ENCODE data around the gene KCNJ2. TPM values are rescaled to one million over a fixed set of nuclear protein-coding genes. Genes with fewer than 3 reads are reported as not detected.

Gene KCNJ2
- total RNA-seq, 1 experiment from 2014 or later = 0.12 TPM

DNA sequence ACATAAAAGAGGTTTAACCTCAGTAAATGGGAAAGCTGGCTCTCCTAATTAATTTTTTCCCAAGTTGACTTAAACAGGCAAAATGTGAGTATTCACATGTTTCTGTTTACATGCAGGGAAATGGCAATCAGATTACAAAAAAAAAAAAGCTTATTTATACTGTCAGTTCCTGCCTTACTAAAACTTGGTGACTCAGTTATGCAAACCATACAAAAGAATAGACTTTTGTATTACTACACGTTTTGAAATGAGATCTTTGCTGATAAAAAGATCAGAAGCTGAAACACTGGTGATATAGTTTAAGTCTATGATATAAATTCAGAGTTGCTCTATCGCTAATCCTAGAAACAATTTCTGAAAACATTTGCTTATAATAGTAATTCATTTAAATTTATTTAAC is 9.4 kb upstream of the KCNJ2 start:
- no peak for DNase-seq (ENCODE audit: low spot score)

DNA sequence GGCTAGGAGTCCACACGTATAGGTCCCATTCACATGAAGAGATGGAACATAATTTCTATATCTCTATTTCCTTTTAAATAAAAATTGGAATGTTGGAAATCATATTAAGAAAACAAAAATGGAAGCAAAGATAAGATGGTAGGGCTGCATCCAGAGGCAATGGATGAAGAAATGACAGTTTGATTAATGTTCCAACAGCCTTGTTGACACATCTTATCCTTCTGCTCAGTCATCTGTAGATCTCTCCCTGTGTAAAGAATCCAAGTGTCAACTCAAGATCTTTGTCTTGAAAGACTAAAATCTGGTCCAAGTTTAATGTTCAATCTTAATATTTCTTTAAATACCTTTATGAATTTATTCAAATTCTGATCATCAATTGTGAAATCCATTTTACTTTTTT is 7.8 kb upstream of the KCNJ2 start:
- DNase-seq (ENCODE audit: low spot score) = no peak

DNA sequence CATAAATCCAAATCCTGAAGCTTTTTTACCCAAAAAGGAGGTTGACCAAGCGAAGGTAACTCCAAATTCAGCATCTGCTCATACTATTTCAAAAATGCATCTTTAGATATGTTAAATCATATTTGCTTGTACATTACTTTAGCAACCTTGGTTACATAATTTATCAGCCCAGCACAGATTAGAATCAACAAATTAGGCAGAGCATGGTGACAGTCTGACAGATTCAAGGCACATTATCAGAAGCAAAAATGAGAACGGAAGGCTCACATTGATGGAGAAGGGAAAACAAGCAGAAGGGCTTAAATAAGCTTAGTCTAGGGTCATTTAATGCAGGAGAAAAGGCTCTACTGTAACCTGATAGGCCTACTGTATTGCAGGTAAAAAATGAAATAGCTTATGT is 3.9 kb upstream of the KCNJ2 start:
- no peak for DNase-seq (ENCODE audit: low spot score)

DNA sequence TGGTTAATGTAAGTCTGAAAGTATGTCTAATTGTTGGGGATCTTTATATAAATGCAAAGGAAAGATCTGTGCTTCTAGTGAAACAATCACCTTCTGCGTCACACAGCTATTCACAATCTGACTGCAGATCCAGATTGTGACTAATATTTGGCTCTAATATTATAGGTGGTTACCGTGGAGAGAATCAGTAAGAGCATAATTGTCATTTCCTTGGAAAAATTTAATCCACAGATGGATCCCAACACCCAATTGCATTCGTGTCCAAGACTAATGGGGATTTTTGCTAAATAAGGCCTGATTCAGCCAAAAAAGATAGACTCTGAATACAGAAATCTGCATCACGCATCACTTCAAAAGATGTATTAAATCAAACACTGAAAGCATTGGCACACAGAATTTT is 2.7 kb upstream of the KCNJ2 start:
- no peak for DNase-seq (ENCODE audit: low spot score)

DNA sequence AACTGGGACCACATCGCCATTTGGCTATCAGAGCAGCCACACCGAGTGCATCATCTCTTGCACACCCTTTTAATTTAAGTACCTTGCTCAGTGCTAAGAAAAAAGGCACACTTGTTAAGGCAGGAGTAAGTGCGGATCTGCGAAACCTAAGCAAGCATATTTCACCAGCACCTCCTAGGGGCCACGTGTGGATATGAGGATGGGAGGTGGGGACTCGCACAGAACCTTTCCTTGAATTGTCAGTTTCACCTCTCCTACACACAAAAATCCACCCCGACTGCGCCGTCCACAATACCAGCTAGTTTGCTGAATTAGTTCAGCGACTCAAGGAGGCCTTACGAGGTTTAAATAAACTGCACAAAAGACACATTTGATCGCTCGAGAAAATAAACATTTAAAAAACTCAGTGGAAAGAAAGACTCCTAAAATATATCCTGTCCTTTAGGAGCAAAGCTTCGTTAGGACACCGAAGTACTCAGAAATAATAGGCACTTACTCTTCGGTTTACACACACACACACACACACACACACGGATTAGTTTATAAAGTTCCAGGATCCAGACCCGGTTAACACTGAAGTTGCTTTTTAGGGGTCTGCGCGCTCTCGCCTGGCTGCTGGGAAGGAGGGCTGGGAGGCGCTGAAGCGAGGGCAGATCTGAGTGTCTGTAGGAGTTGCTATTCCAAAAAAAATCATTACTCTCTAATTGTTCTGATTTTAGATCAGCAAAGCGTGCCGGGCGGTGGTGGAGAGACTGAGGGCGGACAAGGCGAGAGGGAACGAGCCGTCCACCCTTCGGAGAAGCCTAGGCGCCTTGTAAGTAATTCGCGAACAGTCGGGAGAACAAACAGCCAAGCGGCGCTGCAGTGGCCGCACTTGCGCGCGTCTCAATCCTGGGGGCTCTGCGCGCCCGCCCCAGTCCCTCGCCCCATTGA is 1.0 kb upstream of the KCNJ2 start:
- peak; percentile 36 for DNase-seq (ENCODE audit: low spot score)

DNA sequence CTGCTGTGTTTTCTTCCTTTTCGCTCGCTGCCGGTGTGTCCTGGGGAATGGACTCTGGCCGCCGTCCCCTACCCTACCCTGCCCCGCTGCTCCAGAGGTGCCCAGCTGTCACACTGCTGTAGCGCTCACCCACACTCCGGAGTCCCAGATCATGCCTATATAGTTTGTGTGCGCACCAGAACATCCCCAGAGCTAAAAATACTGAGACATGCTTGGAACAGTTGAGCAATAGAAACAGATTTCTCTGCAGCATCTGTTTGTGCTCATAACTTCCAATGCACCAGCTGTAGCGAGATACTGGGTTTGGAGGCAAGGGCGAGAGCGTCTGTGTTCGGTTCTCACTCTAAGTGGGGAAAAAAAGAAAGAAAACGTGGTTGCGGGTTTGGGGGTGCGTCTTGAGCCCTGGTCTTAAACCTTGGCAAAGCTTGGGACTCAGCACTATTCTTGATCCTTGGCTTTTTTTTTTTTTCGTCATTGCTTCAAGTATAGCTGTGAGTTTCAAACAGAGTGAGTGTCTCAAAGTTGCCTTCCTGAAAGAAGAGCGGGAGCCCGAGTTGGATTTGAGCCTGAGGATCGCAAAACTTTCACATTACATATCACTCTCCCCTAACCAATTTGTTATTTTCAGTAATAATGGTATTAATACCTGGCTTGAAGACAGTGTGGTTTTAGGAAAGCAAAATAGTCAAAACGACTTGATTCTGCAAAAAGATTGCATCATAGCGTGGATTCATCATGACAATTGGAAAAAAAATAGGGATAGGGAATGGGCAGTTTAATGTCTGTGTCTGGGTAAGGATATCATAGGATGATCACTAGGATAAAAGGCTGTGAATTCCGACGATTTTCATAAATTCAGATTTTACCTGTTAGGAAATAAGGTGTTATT is 621 bp downstream of the KCNJ2 start:
- no peak for DNase-seq (ENCODE audit: low spot score)

DNA sequence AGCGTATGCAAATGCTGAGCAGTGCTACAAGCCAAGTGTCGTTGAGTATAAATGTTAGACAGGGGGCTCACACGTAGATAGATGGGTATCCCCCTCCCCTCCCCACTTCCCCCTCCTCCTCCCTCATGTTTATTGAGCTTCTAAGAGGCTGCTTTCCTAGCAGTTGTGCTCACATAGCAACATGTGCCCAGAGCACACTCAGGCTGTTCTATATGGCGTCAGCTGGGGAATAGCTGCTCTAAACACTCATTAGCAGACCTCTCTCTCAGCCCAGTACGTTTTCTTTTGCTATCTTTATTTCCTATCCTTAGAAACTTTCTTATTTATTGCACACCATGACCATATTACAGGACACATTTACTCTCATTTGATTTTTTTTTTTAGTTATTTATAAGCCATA is 1.8 kb downstream of the KCNJ2 start:
- no peak for DNase-seq (ENCODE audit: low spot score)

DNA sequence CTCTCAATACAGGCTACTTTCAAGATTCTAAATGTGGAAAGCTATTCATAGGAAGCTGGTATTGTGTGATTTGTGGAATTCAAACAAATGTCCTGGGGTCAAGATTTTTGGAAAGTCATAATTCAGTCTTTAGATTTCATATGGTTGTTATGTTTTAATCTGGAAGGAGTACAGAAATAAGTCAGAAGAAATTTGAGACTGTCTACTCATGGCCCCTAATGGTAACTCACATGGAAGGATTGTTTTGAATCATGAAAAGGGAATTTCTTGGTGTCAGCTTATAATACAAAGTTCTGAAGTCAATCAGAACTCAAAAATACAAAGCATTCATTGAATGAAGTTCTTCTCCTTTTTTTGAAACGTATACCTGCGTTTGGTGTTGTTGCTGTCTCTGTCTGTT is 3.1 kb downstream of the KCNJ2 start:
- DNase-seq (ENCODE audit: low spot score) = no peak

DNA sequence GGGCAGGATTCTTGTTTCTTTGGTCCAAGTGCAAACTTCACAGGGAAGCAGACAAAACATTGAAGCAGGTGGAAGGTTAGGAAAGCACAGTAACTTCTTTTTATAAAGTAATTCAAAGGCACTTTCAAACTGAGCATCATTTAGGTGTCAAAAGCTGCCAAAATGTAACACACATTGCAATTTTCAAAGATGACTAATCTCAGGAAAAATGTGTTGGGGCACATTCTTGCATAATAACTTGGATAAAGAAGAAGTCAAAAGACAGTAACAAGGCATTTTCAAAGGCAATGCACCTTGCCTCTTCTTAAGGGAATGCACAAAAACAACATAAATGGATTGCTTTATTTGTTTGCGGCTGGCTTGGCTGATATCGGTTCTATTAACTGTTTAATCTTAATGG is 3.6 kb downstream of the KCNJ2 start:
- DNase-seq (ENCODE audit: low spot score) = no peak

DNA sequence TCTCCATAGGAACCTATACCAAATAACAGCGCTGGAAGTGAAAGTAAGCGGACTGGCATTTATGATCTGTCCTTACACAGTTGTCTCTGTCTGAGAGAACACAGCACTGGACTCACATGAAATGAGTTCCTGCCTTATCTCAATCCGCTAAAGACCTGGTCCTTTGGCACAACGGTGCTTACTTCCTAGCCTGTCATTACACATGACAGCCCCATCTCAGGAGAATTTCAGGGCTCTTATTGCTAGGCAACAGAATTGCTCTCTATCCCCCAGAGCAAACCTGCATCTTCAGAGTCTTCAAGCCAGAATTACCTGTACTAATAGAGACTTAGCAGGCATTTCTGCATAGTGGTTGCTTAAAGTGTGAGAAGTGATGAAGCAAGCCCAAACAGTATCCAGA is 4.3 kb downstream of the KCNJ2 start:
- DNase-seq (ENCODE audit: low spot score) = no peak

DNA sequence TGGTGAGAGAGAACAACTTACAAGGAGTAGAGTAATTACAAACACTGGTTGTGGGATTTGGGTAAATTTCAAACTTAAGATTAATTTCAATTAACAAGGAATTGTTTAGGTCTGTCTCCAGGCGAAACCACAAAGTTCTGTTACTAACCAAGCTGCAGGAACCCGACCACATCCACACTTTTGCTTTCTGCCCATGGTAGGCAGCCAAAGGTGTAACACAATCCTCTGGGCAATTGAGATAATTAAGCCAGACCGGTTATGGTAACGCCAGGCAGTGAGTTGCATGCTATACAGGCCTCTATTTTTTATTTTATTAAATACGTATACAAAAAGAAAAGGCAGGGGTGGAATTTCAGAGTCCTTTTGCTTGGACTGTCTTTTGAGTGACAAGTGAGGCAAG is 12.0 kb downstream of the KCNJ2 start:
- peak; percentile 76 for DNase-seq (ENCODE audit: low spot score)

DNA sequence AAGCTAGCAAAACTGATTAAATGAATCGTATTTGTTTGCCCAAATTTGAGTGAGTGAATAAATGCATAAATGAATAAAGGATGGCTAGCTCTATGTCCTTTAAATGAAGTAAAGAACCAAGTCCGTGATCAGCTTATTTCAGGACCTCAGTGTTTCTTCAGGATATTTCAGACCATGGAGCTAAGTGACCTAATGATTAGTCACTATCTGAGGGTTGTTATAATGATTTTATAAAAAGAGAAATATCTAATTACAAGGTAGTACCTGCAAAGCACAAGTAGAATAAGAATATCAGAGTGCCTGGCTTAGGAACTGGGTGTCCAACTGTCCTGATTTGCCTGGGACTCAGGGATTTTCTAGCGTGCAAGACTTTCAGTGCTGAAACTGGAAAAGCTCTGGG is 12.5 kb downstream of the KCNJ2 start:
- DNase-seq (ENCODE audit: low spot score) = no peak

DNA sequence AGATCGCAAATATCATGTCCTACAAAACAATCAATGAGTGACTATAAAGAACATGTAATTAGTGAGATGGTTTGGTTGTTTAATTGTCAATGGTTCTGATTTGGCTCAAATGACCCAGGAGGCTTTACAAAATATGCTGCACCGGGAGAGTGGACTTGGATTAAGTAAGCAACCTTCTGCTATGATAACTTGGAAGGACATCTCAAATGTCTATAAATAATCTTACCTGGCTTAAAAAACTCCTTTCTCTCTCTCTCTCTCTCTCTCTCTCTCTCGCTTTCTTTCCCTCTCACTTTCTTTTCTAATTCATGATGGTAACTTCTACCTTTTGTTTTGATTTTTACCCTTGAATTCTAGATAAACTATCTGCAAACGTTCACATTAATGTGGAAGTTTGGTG is 14.2 kb downstream of the KCNJ2 start:
- no peak for DNase-seq (ENCODE audit: low spot score)

DNA sequence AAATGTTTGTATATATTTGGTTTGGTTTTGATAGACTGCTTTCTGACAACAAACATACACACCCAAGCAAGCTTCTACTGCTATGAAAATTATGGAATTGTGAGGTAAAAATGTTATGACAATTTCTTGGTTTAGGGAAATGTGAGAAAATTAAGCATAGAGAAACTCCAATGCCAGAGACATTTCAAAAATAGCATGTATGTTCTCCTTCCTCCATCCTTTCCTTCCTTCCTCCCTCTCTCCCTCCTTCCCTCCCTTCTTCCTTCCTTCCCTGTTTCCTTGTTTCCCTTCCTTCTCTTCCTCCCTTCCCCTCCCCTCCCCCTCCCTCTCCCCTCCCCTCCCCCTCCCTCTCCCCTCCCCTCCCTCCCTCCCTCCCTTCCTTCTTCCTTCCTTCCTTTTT is 14.9 kb downstream of the KCNJ2 start:
- DNase-seq (ENCODE audit: low spot score) = no peak

DNA sequence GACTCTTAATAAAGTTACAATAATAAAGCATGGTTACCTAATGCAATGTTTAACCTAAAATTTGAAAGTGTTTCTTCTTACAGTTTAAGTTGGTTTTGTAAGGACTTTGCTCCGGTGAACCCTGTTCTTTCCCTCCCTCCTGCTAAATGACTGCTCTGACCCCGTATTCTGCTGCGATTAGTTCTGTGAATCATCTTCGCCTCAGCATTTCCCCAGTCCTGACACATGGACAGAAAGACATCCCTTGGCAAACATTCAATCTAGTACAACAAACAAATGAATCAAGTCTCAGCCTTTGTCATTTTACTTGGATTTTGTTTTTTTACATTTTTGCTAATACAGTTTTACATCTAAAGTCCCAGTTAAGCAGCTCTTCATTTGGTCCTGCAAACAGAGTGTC is 15.4 kb downstream of the KCNJ2 start:
- no peak for DNase-seq (ENCODE audit: low spot score)

DNA sequence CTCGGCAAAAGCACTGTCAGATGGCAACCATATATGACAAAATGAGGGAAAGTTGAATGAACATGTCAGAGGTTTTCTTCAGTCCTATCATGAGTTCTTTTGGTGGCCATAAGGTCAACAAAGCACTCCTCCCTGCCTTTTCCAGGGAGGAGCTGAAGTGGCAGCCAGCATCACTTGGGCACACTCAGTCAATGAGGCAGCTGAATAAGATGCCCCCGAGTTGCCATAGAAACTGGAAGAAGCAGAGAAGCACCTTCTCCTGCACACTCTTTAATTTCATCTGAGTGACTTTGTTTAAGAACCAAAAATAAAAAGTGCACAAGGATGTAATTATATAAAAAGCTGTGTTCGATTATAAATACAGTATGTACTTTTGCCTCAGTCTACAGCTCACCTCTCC is 16.0 kb downstream of the KCNJ2 start:
- no peak for DNase-seq (ENCODE audit: low spot score)

DNA sequence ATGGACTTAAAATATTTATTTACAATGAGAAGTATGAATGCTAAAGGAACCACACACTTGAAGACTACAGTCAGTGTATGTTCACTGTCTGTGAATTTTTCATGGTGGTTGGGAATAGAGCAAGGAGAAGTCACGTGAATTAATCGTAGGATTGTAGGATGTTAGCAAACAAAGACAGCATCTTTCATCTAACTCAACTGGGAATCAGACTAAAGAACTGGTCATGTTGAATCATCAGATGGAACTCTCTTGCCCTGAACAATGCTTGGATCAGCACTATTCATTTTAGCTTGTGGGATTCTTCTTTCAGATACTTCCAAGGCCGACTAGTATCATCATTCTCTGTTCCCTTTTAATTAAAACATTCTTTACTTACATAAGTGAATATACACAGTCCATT is 18.1 kb downstream of the KCNJ2 start:
- no peak for DNase-seq (ENCODE audit: low spot score)

DNA sequence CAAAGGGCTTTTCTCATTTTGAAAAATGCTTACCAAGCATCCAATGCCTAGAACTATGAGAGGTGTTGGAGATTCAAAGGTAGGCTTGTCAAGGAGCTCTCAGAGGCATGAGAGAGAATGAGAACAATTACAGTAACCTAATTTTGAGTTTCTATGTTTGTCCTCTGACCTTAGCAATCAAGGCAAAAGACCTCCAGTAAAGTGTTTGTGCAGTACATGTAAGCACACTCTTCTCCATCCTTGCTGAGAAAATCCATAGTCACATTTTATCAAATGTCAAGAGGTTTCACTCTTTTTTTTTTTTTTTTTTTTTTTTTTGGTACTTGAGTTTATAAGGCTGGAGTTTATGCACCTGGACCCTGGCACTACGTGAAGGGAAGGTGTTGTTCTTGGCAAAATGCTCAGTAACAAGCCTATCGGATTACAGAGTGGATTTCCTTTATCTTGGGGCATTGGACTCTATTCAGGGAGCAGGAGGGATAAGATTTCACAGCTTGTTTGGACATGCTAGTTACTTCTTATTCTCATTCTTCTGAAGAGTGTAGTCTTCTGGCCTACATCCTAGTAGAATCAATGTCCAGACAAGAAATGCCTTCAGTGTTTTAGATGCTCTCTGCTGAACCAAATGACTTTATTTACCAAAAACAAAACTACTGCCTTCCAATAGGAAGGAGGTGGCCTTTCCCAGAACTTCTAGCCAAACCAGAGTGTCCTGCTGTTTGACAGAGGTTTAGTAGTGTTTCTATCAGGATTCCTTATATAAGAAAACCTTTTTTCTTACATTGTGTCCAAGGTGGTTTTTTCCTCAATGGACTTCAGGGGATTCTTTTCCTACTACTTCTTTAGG is 21.9 kb downstream of the KCNJ2 start:
- DNase-seq (ENCODE audit: low spot score) = no peak

DNA sequence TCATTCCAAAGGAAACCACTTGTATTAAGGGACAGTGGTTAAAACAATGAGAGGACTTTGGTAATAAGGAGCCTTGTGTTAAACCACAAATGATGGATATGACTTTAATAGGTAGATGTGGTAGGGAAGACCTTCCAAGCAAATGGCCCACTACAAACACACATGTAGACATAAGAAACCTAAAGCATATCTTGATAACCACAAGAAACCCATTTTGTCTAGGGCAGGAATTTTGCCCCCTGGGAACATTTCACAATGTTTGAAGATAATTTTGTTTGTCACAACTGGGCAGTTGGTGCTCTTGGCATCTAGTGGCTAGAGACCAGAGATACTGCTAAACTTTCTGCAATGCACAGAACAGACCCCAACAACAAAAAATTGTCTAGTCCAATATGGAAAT is 25.8 kb downstream of the KCNJ2 start:
- peak; percentile 78 for DNase-seq (ENCODE audit: low spot score)

DNA sequence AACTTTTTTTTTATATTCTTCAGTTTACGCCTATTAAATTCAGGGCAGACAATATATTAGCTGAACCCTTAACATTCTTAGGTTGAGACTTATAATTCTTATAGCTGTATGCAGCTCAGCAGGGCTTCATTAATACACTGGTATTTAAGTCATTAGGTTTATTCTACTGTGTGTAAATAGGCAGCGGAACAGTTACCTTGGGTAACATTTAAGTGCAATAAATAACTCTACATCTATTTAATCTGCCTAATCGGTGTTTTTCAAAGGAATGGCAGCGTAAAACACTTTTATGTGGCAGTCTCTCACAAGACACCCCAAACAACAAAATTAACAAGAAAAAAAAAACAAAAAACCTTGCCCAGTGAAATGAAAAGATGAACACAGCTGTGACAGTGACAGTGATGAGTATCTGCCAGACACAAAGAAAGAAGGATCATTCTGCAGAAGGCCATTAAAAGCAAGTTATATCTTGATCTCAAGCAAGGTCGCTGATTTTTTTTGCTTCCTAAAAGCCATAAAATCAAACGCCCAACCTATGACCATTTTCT is 32.6 kb downstream of the KCNJ2 start:
- no peak for DNase-seq (ENCODE audit: low spot score)

DNA sequence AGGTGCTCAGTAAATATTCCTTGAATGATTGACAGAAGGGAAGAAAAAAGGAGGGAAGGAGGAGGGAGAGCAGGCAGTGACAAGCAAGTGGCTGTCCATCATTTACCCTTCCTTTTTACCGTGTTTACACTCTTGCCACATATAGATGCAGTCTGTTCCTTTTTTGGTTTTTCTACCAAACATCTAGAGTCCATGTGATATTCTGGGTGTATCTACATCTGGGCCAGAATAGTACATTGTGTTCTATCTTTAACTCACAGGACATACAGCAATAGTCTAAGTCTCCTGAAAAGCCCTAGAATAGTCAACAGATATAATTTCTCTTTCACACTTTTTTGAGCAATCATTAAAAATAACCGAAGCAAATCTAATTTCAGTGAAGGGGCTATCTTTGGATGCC is 33.5 kb downstream of the KCNJ2 start:
- no peak for DNase-seq (ENCODE audit: low spot score)

DNA sequence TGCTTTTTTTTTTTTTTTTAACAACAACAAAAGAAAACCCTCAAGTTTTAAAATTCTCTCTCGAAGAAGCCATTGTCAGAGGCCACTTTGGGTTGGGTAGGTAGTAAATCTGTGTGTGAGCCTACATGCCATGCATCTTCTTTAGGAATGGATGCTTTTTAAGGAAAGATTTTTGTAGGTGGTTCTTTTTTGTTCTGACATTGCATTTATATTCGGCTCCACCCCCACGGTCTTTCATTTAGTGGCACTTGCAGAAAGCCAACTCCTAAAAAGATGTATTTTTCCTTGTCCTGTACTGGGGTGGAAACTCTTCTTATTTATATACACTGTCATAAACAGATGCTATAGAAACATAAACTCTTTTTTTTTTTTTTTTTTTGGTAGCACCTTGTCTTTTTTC is 35.1 kb downstream of the KCNJ2 start:
- no peak for DNase-seq (ENCODE audit: low spot score)
